CD4-positive, alpha-beta T cell (primary cell): ENCODE results near the gene IFT57. TPM values are rescaled to one million over a fixed set of nuclear protein-coding genes. Genes with fewer than 3 reads are reported as not detected.

Experiments used
- ATAC-seq: fragments of 200-7000 bp; cut with Tn5 transposase; one replicate; pipeline ENCODE4 v1.10.0; 2022; ENCODE audit warnings: mild to moderate bottlenecking; ENCODE audit not compliant: poor library complexity
- CTCF ChIA-PET: fragments of 350-600 bp; sonication (Branson Sonifier 250); formaldehyde crosslinking; loops from one replicate; lab custom pipeline; 2021; ENCODE audit warnings: antibody characterized with exemption, inconsistent platforms; lab: Charles Lee
- POLR2A ChIA-PET: fragments of 350-600 bp; sonication (Branson Sonifier 250); formaldehyde crosslinking; loops from one replicate; lab custom pipeline; 2021; ENCODE audit warnings: antibody characterized with exemption, inconsistent platforms; lab: Charles Lee
- DNase-seq, 14 experiments: peaks; one replicate each; pipeline ENCODE4 v3.0.0-alpha.2; 2013 to 2020; ENCODE audit warnings: mixed read lengths in 2 of 14
- H3K27ac ChIP-seq, 2 donors: one replicate each; pipeline versions ENCODE4 v1.5.1 to v1.7.0; 2013; ENCODE audit warnings: low read length in 2 of 2, low read depth in 1 of 2, mild to moderate bottlenecking in 1 of 2
- H3K27me3 ChIP-seq, 2 experiments: 1 replicate in 1 of 2; 2 replicates in 1 of 2; pipeline versions ENCODE4 v1.6.1 to v1.7.0; 2013; ENCODE audit warnings: low read length in 2 of 2, control low read depth in 1 of 2, mild to moderate bottlenecking in 1 of 2, moderate library complexity in 1 of 2; ENCODE audit not compliant: insufficient read depth in 2 of 2, control insufficient read depth in 1 of 2
- H3K36me3 ChIP-seq: one replicate; pipeline ENCODE4 v1.6.1; 2013; ENCODE audit warnings: low read length, control low read depth; ENCODE audit not compliant: insufficient read depth
- H3K4me1 ChIP-seq: one replicate; pipeline ENCODE4 v1.6.1; 2013; ENCODE audit warnings: low read length, control low read depth; ENCODE audit not compliant: insufficient read depth
- H3K4me3 ChIP-seq: one replicate; pipeline ENCODE4 v1.5.1; 2013; ENCODE audit warnings: mild to moderate bottlenecking, low read length, moderate library complexity
- H3K9me3 ChIP-seq, 2 experiments: 1 replicate in 1 of 2; 2 replicates in 1 of 2; pipeline versions ENCODE4 v1.6.1 to v1.7.0; 2013; ENCODE audit warnings: low read length in 2 of 2, mild to moderate bottlenecking in 2 of 2, control low read depth in 1 of 2, moderate library complexity in 1 of 2; ENCODE audit not compliant: control insufficient read depth in 1 of 2, insufficient read depth in 1 of 2
- H3K27ac Mint-ChIP-seq: one replicate; pipeline ENCODE4 v1.8.0; 2020; ENCODE audit warnings: mixed read lengths
- H3K27me3 Mint-ChIP-seq: one replicate; pipeline ENCODE4 v1.8.0; 2021; ENCODE audit warnings: mixed read lengths
- H3K36me3 Mint-ChIP-seq: one replicate; pipeline ENCODE4 v1.8.0; 2021; ENCODE audit warnings: low read depth, mixed read lengths
- H3K4me1 Mint-ChIP-seq: one replicate; pipeline ENCODE4 v1.8.0; 2021; ENCODE audit warnings: low read depth, mixed read lengths
- H3K4me3 Mint-ChIP-seq: one replicate; pipeline ENCODE4 v1.8.0; 2020; ENCODE audit warnings: mild to moderate bottlenecking, mixed read lengths
- H3K9me3 Mint-ChIP-seq: one replicate; pipeline ENCODE4 v1.8.0; 2020; ENCODE audit warnings: mixed read lengths
- CTCF ChIP-seq: fragments of 200-600 bp; IDR thresholded peaks from one replicate; pipeline ENCODE4 v1.8.0; 2022; ENCODE audit warnings: antibody characterized with exemption, mild to moderate bottlenecking
- intact Hi-C, 2 experiments: fragments of 100-400 bp; cut with DNase I in 1 of 2; cut with micrococcal nuclease in 1 of 2; formaldehyde crosslinking; loops; one replicate each; pipeline versions ENCODE4 v1.15.1 to v1.9.0; 2023 to 2025; cut with DNase I, micrococcal nuclease
- total RNA-seq, 174 experiments: library from RNA in 2 of 174; stranded (reverse) in 2 of 174; gene quantifications; one replicate each; pipeline ENCODE4 v1.2.3 and lab custom pipeline; 2021 to 2026

The IFT57 gene
- total RNA-seq, 2 experiments from 2014 or later = 56.6 to 58.6 TPM

- H3K27ac Mint-ChIP-seq = peak overlapping the region; percentile 98
- intact Hi-C loops = loop anchor here (1.0 to 10.0 kb wide), 11 partner anchors 48 to 700 kb away; partner anchors contain the start of genes BBX (in 2 of the 2), CIP2A (in 1 of the 2) and DZIP3 (in 1 of the 2)
- peaks cover 21% of the 10 kb centered on the region for H3K36me3 Mint-ChIP-seq
- DNase-seq (no peak), ATAC-seq (no peak)
- H3K27me3 Mint-ChIP-seq = no peaks in the 10 kb centered on the region
- no peaks in the 10 kb centered on the region for H3K9me3 ChIP-seq
- no peaks in the 10 kb centered on the region for H3K27me3 ChIP-seq
- peak overlapping the region; percentile 91 for H3K4me3 Mint-ChIP-seq
- H3K9me3 Mint-ChIP-seq = no peaks in the 10 kb centered on the region
- H3K4me1 ChIP-seq = peaks cover 16% of the 10 kb centered on the region
- peak overlapping the region; percentile 77 to 96 for H3K27ac ChIP-seq
- peaks cover 5% of the 10 kb centered on the region for H3K36me3 ChIP-seq
- H3K4me3 ChIP-seq = peak overlapping the region; percentile 94
- peaks cover 60% of the 10 kb centered on the region for H3K4me1 Mint-ChIP-seq
- POLR2A ChIA-PET = interaction anchor here (0.7 to 4.2 kb wide), 24 partner anchors 8 to 700 kb away, joined by 3 to 137 read pairs (median 4); partner anchors contain the start of genes BBX, CD47, CIP2A and DZIP3
- CTCF ChIA-PET = interaction anchor here (0.7 to 1.2 kb wide), 2 partner anchors 69 to 295 kb away, joined by 3 read pairs; no protein-coding TSS in a partner anchor
- no peak for TF ChIP-seq CTCF
Observed at GRCh38 chr3:108222853-108223565, 785 bp upstream of the IFT57 start.

GRCh38 chr3:108221393-108221792 is 831 bp downstream of the IFT57 start:
- Histone ChIP-seq H3K36me3 (peaks cover 7% of the 10 kb centered on the region), H3K4me3 (peak overlapping the region; percentile 94), H3K9me3 (no peaks in the 10 kb centered on the region), H3K4me1 (peaks cover 16% of the 10 kb centered on the region), H3K27ac (peak overlapping the region; percentile 77 to 96), H3K27me3 (no peaks in the 10 kb centered on the region)
- H3K9me3 Mint-ChIP-seq = no peaks in the 10 kb centered on the region
- DNase-seq (peak in 1 of 14 experiments; percentile 26), ATAC-seq (no peak)
- H3K4me1 Mint-ChIP-seq = peaks cover 70% of the 10 kb centered on the region
- H3K27ac Mint-ChIP-seq = peak overlapping the region; percentile 98
- POLR2A ChIA-PET = interaction anchor here (0.9 to 4.2 kb wide), 8 partner anchors 9 to 382 kb away, joined by 3 to 137 read pairs (median 6); partner anchors contain the start of gene CD47
- peaks cover 32% of the 10 kb centered on the region for H3K36me3 Mint-ChIP-seq
- CTCF ChIA-PET = interaction anchor here (0.9 kb wide), 1 partner anchor 256 kb away, joined by 3 read pairs; no protein-coding TSS in a partner anchor
- peak overlapping the region; percentile 91 for H3K4me3 Mint-ChIP-seq
- TF ChIP-seq CTCF = no peak
- intact Hi-C loops = loop anchor here (2.0 to 10.0 kb wide), 8 partner anchors 47 to 697 kb away; partner anchors contain the start of genes BBX (in 1 of the 2), CIP2A (in 1 of the 2) and DZIP3 (in 1 of the 2)
- H3K27me3 Mint-ChIP-seq = no peaks in the 10 kb centered on the region

- no peak overlapping the region for H3K27ac ChIP-seq
- H3K27me3 ChIP-seq = no peaks in the 10 kb centered on the region
- peaks cover 7% of the 10 kb centered on the region for H3K36me3 ChIP-seq
- ChIA-PET CTCF (no interaction called here), POLR2A (interaction anchor here (0.6 kb wide), 1 partner anchor 152 kb away, joined by 3 read pairs; no protein-coding TSS in a partner anchor)
- intact Hi-C loops = no loop called here
- no peak for TF ChIP-seq CTCF
- DNase-seq (no peak), ATAC-seq (no peak)
- H3K4me3 ChIP-seq = no peak overlapping the region
- H3K4me3 Mint-ChIP-seq = peak overlapping the region; percentile 91
- H3K4me1 Mint-ChIP-seq = peaks cover 74% of the 10 kb centered on the region
- H3K9me3 ChIP-seq = no peaks in the 10 kb centered on the region
- H3K4me1 ChIP-seq = peaks cover 10% of the 10 kb centered on the region
- H3K27ac Mint-ChIP-seq = peak overlapping the region; percentile 98
- no peaks in the 10 kb centered on the region for H3K9me3 Mint-ChIP-seq
- H3K36me3 Mint-ChIP-seq = peaks cover 47% of the 10 kb centered on the region
- H3K27me3 Mint-ChIP-seq = no peaks in the 10 kb centered on the region
Observed at GRCh38 chr3:108219336-108219735, 2.9 kb downstream of the IFT57 start.
